ENCODE data around the gene RAP1A.

Gene RAP1A

DNA sequence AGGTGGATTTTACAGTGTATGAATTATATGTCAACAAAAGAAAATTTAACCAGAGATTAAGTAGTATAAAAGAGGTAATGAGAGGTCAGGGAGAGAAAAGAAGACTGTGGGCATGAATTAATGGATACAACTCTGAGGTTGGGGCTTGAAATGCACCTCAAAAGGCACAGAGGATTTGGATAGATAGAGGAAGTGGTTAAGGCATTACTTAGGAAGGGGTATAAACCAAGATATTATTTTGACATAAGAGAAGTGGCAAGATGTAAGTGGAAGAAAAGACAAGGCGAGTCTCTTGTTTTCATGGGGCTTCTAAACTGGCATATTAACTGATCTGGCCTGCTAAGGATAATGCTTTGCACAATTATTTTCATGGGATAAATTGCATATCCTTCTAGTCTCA, 34.1 kb downstream of the RAP1A start:
- Histone ChIP-seq H3K4me1 (ENCODE audit: control insufficient read depth, insufficient read depth, low read length) (peaks cover 9% of the 10 kb centered on the region), H3K4me3 (ENCODE audit: low read length) (no peak overlapping the region)

GRCh38 chr1:111654839-111655238, 35.2 kb downstream of the RAP1A start:
- Histone ChIP-seq H3K4me3 (ENCODE audit: low read length) (no peak overlapping the region), H3K4me2 (ENCODE audit: low read length) (no peak overlapping the region)

More for the DNA sequence above, 34.1 kb downstream of the RAP1A start:
- no peak overlapping the region for H3K4me2 ChIP-seq (ENCODE audit: low read length)
- H3K36me3 ChIP-seq (ENCODE audit: insufficient read depth, low read length): peaks cover under 1% of the 10 kb centered on the region
- H3K27me3 ChIP-seq (ENCODE audit: control insufficient read depth, insufficient read depth, low read length): no peaks in the 10 kb centered on the region
- no peak overlapping the region for H3K9ac ChIP-seq (ENCODE audit: low read depth, low read length)
- H3K9me3 ChIP-seq (replicated peaks; ENCODE audit: low read length): no peaks in the 10 kb centered on the region

GRCh38 chr1:111656086-111657017, 36.8 kb downstream of the RAP1A start:
- Histone ChIP-seq H3K9ac (ENCODE audit: low read depth, low read length) (no peak overlapping the region), H3K4me1 (ENCODE audit: control insufficient read depth, insufficient read depth, low read length) (peaks cover 9% of the 10 kb centered on the region), H3K27me3 (ENCODE audit: control insufficient read depth, insufficient read depth, low read length) (no peaks in the 10 kb centered on the region), H3K4me2 (ENCODE audit: low read length) (peak overlapping the region; percentile 9), H3K4me3 (ENCODE audit: low read length) (no peak overlapping the region), H3K9me3 (replicated peaks; ENCODE audit: low read length) (no peaks in the 10 kb centered on the region), H3K36me3 (ENCODE audit: insufficient read depth, low read length) (no peaks in the 10 kb centered on the region)

More at GRCh38 chr1:111654839-111655238, 35.2 kb downstream of the RAP1A start:
- no peak overlapping the region for H3K9ac ChIP-seq (ENCODE audit: low read depth, low read length)
- H3K9me3 ChIP-seq (replicated peaks; ENCODE audit: low read length): no peaks in the 10 kb centered on the region
- H3K4me1 ChIP-seq (ENCODE audit: control insufficient read depth, insufficient read depth, low read length): peaks cover 9% of the 10 kb centered on the region
- H3K36me3 ChIP-seq (ENCODE audit: insufficient read depth, low read length): no peaks in the 10 kb centered on the region
- H3K27me3 ChIP-seq (ENCODE audit: control insufficient read depth, insufficient read depth, low read length): no peaks in the 10 kb centered on the region

DNA sequence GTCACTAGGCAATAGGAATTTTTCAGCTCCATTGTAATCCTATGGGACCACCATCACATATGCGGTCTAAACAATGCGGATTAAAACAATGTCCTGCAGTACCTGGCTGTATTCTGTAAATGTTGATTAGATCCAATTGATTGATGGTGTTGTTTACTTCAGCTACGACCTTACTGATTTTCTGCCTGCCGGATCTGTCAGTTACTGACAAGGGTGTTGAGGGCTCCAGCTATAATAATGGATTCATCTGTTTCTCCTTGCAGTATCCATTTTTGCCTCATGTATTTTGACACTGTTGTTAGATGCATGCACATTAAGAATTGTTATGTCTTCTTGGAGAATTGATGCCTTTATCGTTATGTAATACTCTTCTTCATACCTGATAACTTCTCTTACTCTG, 39.0 kb downstream of the RAP1A start:
- no peak overlapping the region for H3K4me2 ChIP-seq (ENCODE audit: low read length)
- H3K9me3 ChIP-seq (replicated peaks; ENCODE audit: low read length): no peaks in the 10 kb centered on the region
- no peak overlapping the region for H3K9ac ChIP-seq (ENCODE audit: low read depth, low read length)
- no peaks in the 10 kb centered on the region for H3K27me3 ChIP-seq (ENCODE audit: control insufficient read depth, insufficient read depth, low read length)
- no peak overlapping the region for H3K4me3 ChIP-seq (ENCODE audit: low read length)
- H3K4me1 ChIP-seq (ENCODE audit: control insufficient read depth, insufficient read depth, low read length): peaks cover 9% of the 10 kb centered on the region
- no peaks in the 10 kb centered on the region for H3K36me3 ChIP-seq (ENCODE audit: insufficient read depth, low read length)

- H3K4me1 ChIP-seq (ENCODE audit: control insufficient read depth, insufficient read depth, low read length): peaks cover 9% of the 10 kb centered on the region
- H3K27me3 ChIP-seq (ENCODE audit: control insufficient read depth, insufficient read depth, low read length): no peaks in the 10 kb centered on the region
- H3K4me2 ChIP-seq (ENCODE audit: low read length): no peak overlapping the region
- H3K9me3 ChIP-seq (replicated peaks; ENCODE audit: low read length): no peaks in the 10 kb centered on the region
- no peaks in the 10 kb centered on the region for H3K36me3 ChIP-seq (ENCODE audit: insufficient read depth, low read length)
- H3K9ac ChIP-seq (ENCODE audit: low read depth, low read length): no peak overlapping the region
- no peak overlapping the region for H3K4me3 ChIP-seq (ENCODE audit: low read length)
Measured at GRCh38 chr1:111660204-111661150, 40.9 kb downstream of the RAP1A start.

GRCh38 chr1:111664652-111665051, 45.1 kb downstream of the RAP1A start:
- Histone ChIP-seq H3K9me3 (replicated peaks; ENCODE audit: low read length) (no peaks in the 10 kb centered on the region), H3K4me2 (ENCODE audit: low read length) (no peak overlapping the region), H3K4me1 (ENCODE audit: control insufficient read depth, insufficient read depth, low read length) (no peaks in the 10 kb centered on the region), H3K27me3 (ENCODE audit: control insufficient read depth, insufficient read depth, low read length) (no peaks in the 10 kb centered on the region), H3K4me3 (ENCODE audit: low read length) (no peak overlapping the region), H3K9ac (ENCODE audit: low read depth, low read length) (no peak overlapping the region), H3K36me3 (ENCODE audit: insufficient read depth, low read length) (no peaks in the 10 kb centered on the region)

GRCh38 chr1:111665497-111665896, 45.9 kb downstream of the RAP1A start:
- no peak overlapping the region for H3K9ac ChIP-seq (ENCODE audit: low read depth, low read length)
- no peak overlapping the region for H3K4me3 ChIP-seq (ENCODE audit: low read length)
- no peaks in the 10 kb centered on the region for H3K9me3 ChIP-seq (replicated peaks; ENCODE audit: low read length)
- H3K4me1 ChIP-seq (ENCODE audit: control insufficient read depth, insufficient read depth, low read length): no peaks in the 10 kb centered on the region
- no peak overlapping the region for H3K4me2 ChIP-seq (ENCODE audit: low read length)
- H3K27me3 ChIP-seq (ENCODE audit: control insufficient read depth, insufficient read depth, low read length): no peaks in the 10 kb centered on the region
- H3K36me3 ChIP-seq (ENCODE audit: insufficient read depth, low read length): no peaks in the 10 kb centered on the region

- H3K4me3 ChIP-seq (ENCODE audit: low read length): no peak overlapping the region
- no peak overlapping the region for H3K9ac ChIP-seq (ENCODE audit: low read depth, low read length)
- no peaks in the 10 kb centered on the region for H3K4me1 ChIP-seq (ENCODE audit: control insufficient read depth, insufficient read depth, low read length)
- H3K27me3 ChIP-seq (ENCODE audit: control insufficient read depth, insufficient read depth, low read length): no peaks in the 10 kb centered on the region
- H3K9me3 ChIP-seq (replicated peaks; ENCODE audit: low read length): no peaks in the 10 kb centered on the region
- no peaks in the 10 kb centered on the region for H3K36me3 ChIP-seq (ENCODE audit: insufficient read depth, low read length)
- H3K4me2 ChIP-seq (ENCODE audit: low read length): no peak overlapping the region
Measured at GRCh38 chr1:111666828-111667227, 47.2 kb downstream of the RAP1A start.

- H3K9me3 ChIP-seq (replicated peaks; ENCODE audit: low read length): no peaks in the 10 kb centered on the region
- H3K9ac ChIP-seq (ENCODE audit: low read depth, low read length): no peak overlapping the region
- H3K4me1 ChIP-seq (ENCODE audit: control insufficient read depth, insufficient read depth, low read length): no peaks in the 10 kb centered on the region
- no peaks in the 10 kb centered on the region for H3K27me3 ChIP-seq (ENCODE audit: control insufficient read depth, insufficient read depth, low read length)
- no peak overlapping the region for H3K4me2 ChIP-seq (ENCODE audit: low read length)
- no peaks in the 10 kb centered on the region for H3K36me3 ChIP-seq (ENCODE audit: insufficient read depth, low read length)
- H3K4me3 ChIP-seq (ENCODE audit: low read length): no peak overlapping the region
Measured at GRCh38 chr1:111669268-111669667, 49.7 kb downstream of the RAP1A start.

- H3K4me2 ChIP-seq (ENCODE audit: low read length): no peak overlapping the region
- no peaks in the 10 kb centered on the region for H3K36me3 ChIP-seq (ENCODE audit: insufficient read depth, low read length)
- H3K9me3 ChIP-seq (replicated peaks; ENCODE audit: low read length): no peaks in the 10 kb centered on the region
- H3K4me1 ChIP-seq (ENCODE audit: control insufficient read depth, insufficient read depth, low read length): no peaks in the 10 kb centered on the region
- no peak overlapping the region for H3K9ac ChIP-seq (ENCODE audit: low read depth, low read length)
- no peaks in the 10 kb centered on the region for H3K27me3 ChIP-seq (ENCODE audit: control insufficient read depth, insufficient read depth, low read length)
- no peak overlapping the region for H3K4me3 ChIP-seq (ENCODE audit: low read length)
Measured at GRCh38 chr1:111671852-111672251, 52.3 kb downstream of the RAP1A start.

- no peaks in the 10 kb centered on the region for H3K4me1 ChIP-seq (ENCODE audit: control insufficient read depth, insufficient read depth, low read length)
- no peak overlapping the region for H3K4me2 ChIP-seq (ENCODE audit: low read length)
- H3K27me3 ChIP-seq (ENCODE audit: control insufficient read depth, insufficient read depth, low read length): no peaks in the 10 kb centered on the region
- H3K9ac ChIP-seq (ENCODE audit: low read depth, low read length): no peak overlapping the region
- H3K9me3 ChIP-seq (replicated peaks; ENCODE audit: low read length): no peaks in the 10 kb centered on the region
- H3K36me3 ChIP-seq (ENCODE audit: insufficient read depth, low read length): no peaks in the 10 kb centered on the region
- H3K4me3 ChIP-seq (ENCODE audit: low read length): no peak overlapping the region
Measured at GRCh38 chr1:111672331-111672730, 52.7 kb downstream of the RAP1A start.

Data from skeletal muscle satellite cell (primary cell).